ENCODE results near the gene CCDC93. TPM values are rescaled to one million over a fixed set of nuclear protein-coding genes. Genes with fewer than 3 reads are reported as not detected.

Gene CCDC93
- total RNA-seq, 4 donors from 2014 or later, result 14.4 to 17.0 (median 16.0) TPM

- Histone ChIP-seq H3K27ac (replicated peaks in 1 of 4) (no peak overlapping the region), H3K9me3 (no peaks in the 10 kb centered on the region), H3K27me3 (no peaks in the 10 kb centered on the region), H3K4me1 (peaks cover 0 to 6% (median 0%) of the 10 kb centered on the region in 4 donors), H3K4me3 (no peak overlapping the region), H3K36me3 (peaks cover 16 to 89% (median 60%) of the 10 kb centered on the region in 4 donors)
- intact Hi-C loops (cut with DNase I), result no loop called here
- no peak for DNase-seq (ENCODE audit: extremely low spot score)
- WGBS, result 100% methylated on average over 1 of the region's 1 CpG
- TF ChIP-seq EP300 (IDR thresholded peaks at IDR 0.05) (no peak), POLR2A (IDR thresholded peaks at IDR 0.05; ENCODE audit: low read depth) (no peak), CTCF (IDR thresholded peaks at IDR 0.05) (no peak), POLR2AphosphoS5 (IDR thresholded peaks at IDR 0.05) (no peak)
These were observed 50.4 kb downstream of the CCDC93 start for GRCh38 chr2:117963446-117963845.

- TF ChIP-seq POLR2AphosphoS5 (IDR thresholded peaks at IDR 0.05), result no peak
- TF ChIP-seq CTCF (IDR thresholded peaks at IDR 0.05), result no peak
- no peak for TF ChIP-seq POLR2A (IDR thresholded peaks at IDR 0.05; ENCODE audit: low read depth)
- no peak for TF ChIP-seq EP300 (IDR thresholded peaks at IDR 0.05)
- intact Hi-C loops (cut with DNase I), result no loop called here
- WGBS, result 90% methylated on average over 3 of the region's 3 CpGs
These were observed 52.7 kb downstream of the CCDC93 start for GRCh38 chr2:117961201-117961600.

GRCh38 chr2:117960231-117960630 lies 53.6 kb downstream of the CCDC93 start:
- no peaks in the 10 kb centered on the region for H3K9me3 ChIP-seq
- H3K4me3 ChIP-seq, result no peak overlapping the region
- TF ChIP-seq EP300 (IDR thresholded peaks at IDR 0.05) (no peak), POLR2A (IDR thresholded peaks at IDR 0.05; ENCODE audit: low read depth) (no peak), CTCF (IDR thresholded peaks at IDR 0.05) (no peak), POLR2AphosphoS5 (IDR thresholded peaks at IDR 0.05) (no peak)
- intact Hi-C loops (cut with DNase I), result no loop called here
- H3K4me1 ChIP-seq, result no peaks in the 10 kb centered on the region
- H3K36me3 ChIP-seq, result peaks cover 39 to 90% (median 64%) of the 10 kb centered on the region in 4 donors
- H3K27ac ChIP-seq (replicated peaks in 1 of 4), result no peak overlapping the region
- DNase-seq (ENCODE audit: extremely low spot score), result no peak
- 87% methylated on average over 4 of the region's 4 CpGs for WGBS
- no peaks in the 10 kb centered on the region for H3K27me3 ChIP-seq

More at GRCh38 chr2:117961201-117961600, 52.7 kb downstream of the CCDC93 start:
- H3K36me3 ChIP-seq, result peaks cover 36 to 90% (median 63%) of the 10 kb centered on the region in 4 donors
- H3K27ac ChIP-seq (replicated peaks in 1 of 4), result no peak overlapping the region
- no peaks in the 10 kb centered on the region for H3K27me3 ChIP-seq
- H3K9me3 ChIP-seq, result no peaks in the 10 kb centered on the region
- DNase-seq (ENCODE audit: extremely low spot score), result no peak
- peaks cover 0 to under 1% (median 0%) of the 10 kb centered on the region in 4 donors for H3K4me1 ChIP-seq
- no peak overlapping the region for H3K4me3 ChIP-seq

- TF ChIP-seq EP300 (IDR thresholded peaks at IDR 0.05) (no peak), POLR2A (IDR thresholded peaks at IDR 0.05; ENCODE audit: low read depth) (no peak), POLR2AphosphoS5 (IDR thresholded peaks at IDR 0.05) (no peak), CTCF (IDR thresholded peaks at IDR 0.05) (no peak)
- H3K4me3 ChIP-seq, result no peak overlapping the region
- H3K27ac ChIP-seq (replicated peaks in 1 of 4), result no peak overlapping the region
- DNase-seq (ENCODE audit: extremely low spot score), result no peak
- no peaks in the 10 kb centered on the region for H3K27me3 ChIP-seq
- 83% methylated on average over 5 of the region's 5 CpGs for WGBS
- peaks cover 55 to 93% (median 70%) of the 10 kb centered on the region in 4 donors for H3K36me3 ChIP-seq
- no peaks in the 10 kb centered on the region for H3K4me1 ChIP-seq
- H3K9me3 ChIP-seq, result no peaks in the 10 kb centered on the region
- intact Hi-C loops (cut with DNase I), result no loop called here
These were observed 55.7 kb downstream of the CCDC93 start for GRCh38 chr2:117958186-117958585.

GRCh38 chr2:117957616-117958015 lies 56.3 kb downstream of the CCDC93 start:
- peaks cover 55 to 93% (median 72%) of the 10 kb centered on the region in 4 donors for H3K36me3 ChIP-seq
- no peaks in the 10 kb centered on the region for H3K9me3 ChIP-seq
- no peak overlapping the region for H3K4me3 ChIP-seq
- no peak for DNase-seq (ENCODE audit: extremely low spot score)
- no peaks in the 10 kb centered on the region for H3K27me3 ChIP-seq
- H3K4me1 ChIP-seq, result no peaks in the 10 kb centered on the region
- H3K27ac ChIP-seq (replicated peaks in 1 of 4), result no peak overlapping the region
- intact Hi-C loops (cut with DNase I), result no loop called here
- 100% methylated on average over 1 of the region's 1 CpG for WGBS
- TF ChIP-seq POLR2A (IDR thresholded peaks at IDR 0.05; ENCODE audit: low read depth) (no peak), CTCF (IDR thresholded peaks at IDR 0.05) (no peak), EP300 (IDR thresholded peaks at IDR 0.05) (no peak), POLR2AphosphoS5 (IDR thresholded peaks at IDR 0.05) (no peak)

Measured in esophagus muscularis mucosa (tissue), 4 donors.